ENCODE results near the gene ULK4. TPM values are rescaled to one million over a fixed set of nuclear protein-coding genes. Genes with fewer than 3 reads are reported as not detected.

The ULK4 gene
- total RNA-seq, 2 donors from 2014 or later, result 28.7 to 38.4 TPM

DNA sequence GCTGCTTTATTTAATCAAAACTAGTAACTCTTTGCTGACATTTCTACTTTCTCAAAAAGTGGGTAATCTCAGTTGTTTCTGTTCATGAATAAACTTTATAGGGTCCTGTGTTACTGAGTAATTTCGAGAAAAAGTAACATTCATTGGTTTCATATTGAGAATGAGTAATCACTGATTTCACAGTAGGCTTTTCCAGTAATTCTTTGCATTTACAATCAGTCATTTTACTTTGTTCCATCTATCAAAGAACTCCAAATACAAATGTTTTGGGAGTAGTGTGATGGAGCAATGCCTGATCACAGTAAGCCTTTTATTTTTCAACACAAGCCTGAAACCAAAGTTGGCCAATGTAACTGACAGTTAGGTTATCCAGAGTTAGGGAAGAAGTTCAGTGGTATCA, 353.6 kb downstream of the ULK4 start:
- Histone ChIP-seq H3K4me3 (no peak overlapping the region), H3K36me3 (no peaks in the 10 kb centered on the region)

DNA sequence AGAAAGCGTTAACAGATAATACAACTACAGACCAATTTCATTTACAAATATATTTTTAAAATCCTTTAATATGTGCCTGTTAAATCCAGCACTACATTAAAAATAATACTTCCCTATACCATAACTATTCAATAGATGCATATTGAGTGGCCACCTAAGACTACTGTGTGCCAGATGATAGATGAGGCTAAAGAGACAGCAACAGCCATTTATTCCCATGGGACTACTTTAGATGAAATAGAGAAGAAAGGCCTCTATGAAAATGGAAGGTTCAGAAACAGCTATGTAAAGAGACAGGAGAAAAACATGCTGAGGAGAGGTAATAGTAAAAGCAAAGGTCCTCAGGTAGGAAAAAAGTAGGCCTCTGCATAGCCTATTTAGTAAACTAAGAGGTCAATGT, 358.1 kb downstream of the ULK4 start:
- Histone ChIP-seq H3K9me3 (no peaks in the 10 kb centered on the region), H3K4me1 (ENCODE audit: control insufficient read depth in 1 of 2, low read depth in 2 of 2) (no peaks in the 10 kb centered on the region), H3K27ac (no peak overlapping the region), H3K27me3 (replicated peaks; ENCODE audit: insufficient read depth) (no peaks in the 10 kb centered on the region), H3K36me3 (no peaks in the 10 kb centered on the region), H3K4me3 (no peak overlapping the region)
- ATAC-seq (ENCODE audit: insufficient number of reproducible peaks, low FRiP score, low read depth) (no peak), DNase-seq (ENCODE audit: low spot score) (no peak)
- TF ChIP-seq, protein P1, sequence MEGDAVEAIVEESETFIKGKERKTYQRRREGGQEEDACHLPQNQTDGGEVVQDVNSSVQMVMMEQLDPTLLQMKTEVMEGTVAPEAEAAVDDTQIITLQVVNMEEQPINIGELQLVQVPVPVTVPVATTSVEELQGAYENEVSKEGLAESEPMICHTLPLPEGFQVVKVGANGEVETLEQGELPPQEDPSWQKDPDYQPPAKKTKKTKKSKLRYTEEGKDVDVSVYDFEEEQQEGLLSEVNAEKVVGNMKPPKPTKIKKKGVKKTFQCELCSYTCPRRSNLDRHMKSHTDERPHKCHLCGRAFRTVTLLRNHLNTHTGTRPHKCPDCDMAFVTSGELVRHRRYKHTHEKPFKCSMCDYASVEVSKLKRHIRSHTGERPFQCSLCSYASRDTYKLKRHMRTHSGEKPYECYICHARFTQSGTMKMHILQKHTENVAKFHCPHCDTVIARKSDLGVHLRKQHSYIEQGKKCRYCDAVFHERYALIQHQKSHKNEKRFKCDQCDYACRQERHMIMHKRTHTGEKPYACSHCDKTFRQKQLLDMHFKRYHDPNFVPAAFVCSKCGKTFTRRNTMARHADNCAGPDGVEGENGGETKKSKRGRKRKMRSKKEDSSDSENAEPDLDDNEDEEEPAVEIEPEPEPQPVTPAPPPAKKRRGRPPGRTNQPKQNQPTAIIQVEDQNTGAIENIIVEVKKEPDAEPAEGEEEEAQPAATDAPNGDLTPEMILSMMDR (IDR thresholded peaks at IDR 0.05), result no peak

More for the DNA sequence above, 353.6 kb downstream of the ULK4 start:
- Histone ChIP-seq H3K27me3 (replicated peaks; ENCODE audit: insufficient read depth) (no peaks in the 10 kb centered on the region), H3K27ac (no peak overlapping the region), H3K9me3 (no peaks in the 10 kb centered on the region), H3K4me1 (ENCODE audit: control insufficient read depth in 1 of 2, low read depth in 2 of 2) (no peaks in the 10 kb centered on the region)
- ATAC-seq (ENCODE audit: insufficient number of reproducible peaks, low FRiP score, low read depth), result no peak
- TF ChIP-seq, protein P1 (IDR thresholded peaks at IDR 0.05), result no peak
- DNase-seq (ENCODE audit: low spot score), result no peak

DNA sequence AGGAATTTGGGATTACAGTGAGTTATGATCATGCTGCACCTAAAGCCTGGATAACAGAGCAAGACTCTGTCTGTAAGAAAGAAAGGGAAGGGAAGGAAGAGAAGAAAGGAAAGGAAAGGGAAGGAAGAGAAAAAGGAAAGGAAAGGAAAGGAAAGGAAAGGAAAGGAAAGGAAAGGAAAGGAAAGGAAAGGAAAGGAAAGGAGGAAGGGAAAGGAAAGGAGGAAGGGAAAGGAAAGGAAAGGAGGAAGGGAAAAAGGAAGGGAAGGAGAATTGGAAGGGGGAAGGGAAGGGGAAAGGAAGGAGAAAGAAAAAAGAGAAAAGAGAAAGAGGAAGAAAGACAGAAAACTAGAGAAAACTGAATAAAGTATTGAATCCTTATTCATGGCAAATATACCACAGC, 359.8 kb downstream of the ULK4 start:
- no peak overlapping the region for H3K4me3 ChIP-seq
- ATAC-seq (ENCODE audit: insufficient number of reproducible peaks, low FRiP score, low read depth), result no peak
- no peaks in the 10 kb centered on the region for H3K27me3 ChIP-seq (replicated peaks; ENCODE audit: insufficient read depth)
- TF ChIP-seq, protein P1 (IDR thresholded peaks at IDR 0.05), result no peak
- H3K36me3 ChIP-seq, result no peaks in the 10 kb centered on the region
- no peaks in the 10 kb centered on the region for H3K4me1 ChIP-seq (ENCODE audit: control insufficient read depth in 1 of 2, low read depth in 2 of 2)
- no peaks in the 10 kb centered on the region for H3K9me3 ChIP-seq
- no peak for DNase-seq (ENCODE audit: low spot score)
- H3K27ac ChIP-seq, result no peak overlapping the region

DNA sequence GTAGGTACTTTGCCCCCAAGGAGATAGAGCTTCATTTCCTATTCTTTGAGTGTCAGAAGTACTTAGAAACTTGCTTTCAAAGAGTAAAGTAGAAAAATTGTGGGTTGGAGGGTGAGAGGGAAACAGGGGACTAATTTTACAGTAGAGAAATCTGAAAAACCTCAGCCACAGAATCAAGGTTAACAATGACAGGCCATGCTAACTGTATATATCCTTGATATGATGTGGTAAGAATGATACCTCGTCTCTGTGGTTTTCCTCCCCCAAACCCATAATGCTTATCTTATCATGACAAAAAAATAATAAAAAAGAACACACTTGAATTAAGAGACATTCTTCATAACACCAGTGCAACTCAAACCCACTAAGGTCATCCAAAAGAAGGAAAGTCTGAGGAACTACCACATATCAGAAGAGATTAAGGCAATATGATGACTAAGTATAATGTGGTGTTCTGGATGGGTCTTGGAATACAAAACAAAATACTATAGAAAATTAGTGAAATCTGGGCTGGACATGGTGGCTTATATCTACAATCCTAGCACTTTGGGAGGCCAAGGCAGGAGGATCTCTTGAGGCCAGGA, 360.4 kb downstream of the ULK4 start:
- H3K4me1 ChIP-seq (ENCODE audit: control insufficient read depth in 1 of 2, low read depth in 2 of 2), result no peaks in the 10 kb centered on the region
- TF ChIP-seq, protein P1 (IDR thresholded peaks at IDR 0.05), result no peak
- no peaks in the 10 kb centered on the region for H3K36me3 ChIP-seq
- ATAC-seq (ENCODE audit: insufficient number of reproducible peaks, low FRiP score, low read depth) (no peak), DNase-seq (ENCODE audit: low spot score) (no peak)
- H3K27ac ChIP-seq, result no peak overlapping the region
- no peak overlapping the region for H3K4me3 ChIP-seq
- no peaks in the 10 kb centered on the region for H3K27me3 ChIP-seq (replicated peaks; ENCODE audit: insufficient read depth)
- H3K9me3 ChIP-seq, result no peaks in the 10 kb centered on the region

DNA sequence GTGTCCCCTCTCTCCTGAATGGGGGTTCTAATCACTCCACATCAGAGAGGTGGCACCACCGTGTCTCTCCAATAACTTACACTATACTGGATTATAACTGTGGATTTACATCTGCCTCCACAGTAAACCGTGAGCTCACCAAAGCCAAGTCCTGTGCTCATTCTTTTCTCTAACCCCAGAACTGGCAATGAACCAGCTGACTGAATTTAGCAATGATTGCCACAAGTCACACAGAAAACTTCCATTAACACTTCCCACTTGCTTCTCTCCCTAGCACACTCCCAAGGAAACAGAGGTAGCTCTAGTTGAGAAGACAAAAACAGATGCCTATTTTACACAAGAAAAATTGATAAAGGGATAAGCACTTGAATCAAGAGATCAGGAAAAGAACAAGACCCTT, 361.3 kb downstream of the ULK4 start:
- no peaks in the 10 kb centered on the region for H3K27me3 ChIP-seq (replicated peaks; ENCODE audit: insufficient read depth)
- no peak for DNase-seq (ENCODE audit: low spot score)
- TF ChIP-seq, protein P1 (IDR thresholded peaks at IDR 0.05), result no peak
- ATAC-seq (ENCODE audit: insufficient number of reproducible peaks, low FRiP score, low read depth), result no peak
- H3K9me3 ChIP-seq, result no peaks in the 10 kb centered on the region
- H3K36me3 ChIP-seq, result no peaks in the 10 kb centered on the region
- H3K27ac ChIP-seq, result no peak overlapping the region
- H3K4me1 ChIP-seq (ENCODE audit: control insufficient read depth in 1 of 2, low read depth in 2 of 2), result no peaks in the 10 kb centered on the region
- no peak overlapping the region for H3K4me3 ChIP-seq
